ENCODE data around the gene RAPGEF5.
A peak's percentile ranks its signal among the peaks of the same experiment; 100 is the strongest.
"Not testable (repeated sequence)": the region's sequence is repeated elsewhere in the genome, so short reads cannot be mapped to it uniquely, and the experiment has no call there.

The RAPGEF5 gene

GRCh38 chr7:22087861-22088260 is 269.1 kb downstream of the RAPGEF5 start:
- DNase-seq (ENCODE audit: low read depth in 2 of 2): no peak
- no peak for TF ChIP-seq CTCF (IDR thresholded peaks at IDR 0.05; ENCODE audit: low read depth, low read length)
- H3K4me3 ChIP-seq (replicated peaks in 1 of 2; ENCODE audit: low read depth in 2 of 2, low read length in 2 of 2): no peak overlapping the region

GRCh38 chr7:22083704-22084240 is 273.2 kb downstream of the RAPGEF5 start:
- TF ChIP-seq CTCF (IDR thresholded peaks at IDR 0.05; ENCODE audit: low read depth, low read length): no peak
- peak; percentile 1 to 13 for DNase-seq (ENCODE audit: low read depth in 2 of 2)
- H3K4me3 ChIP-seq (replicated peaks in 1 of 2; ENCODE audit: low read depth in 2 of 2, low read length in 2 of 2): peak overlapping the region; percentile 66 to 70

- TF ChIP-seq CTCF (IDR thresholded peaks at IDR 0.05; ENCODE audit: low read depth, low read length): peak; percentile 76
- peak overlapping the region; percentile 66 to 70 for H3K4me3 ChIP-seq (replicated peaks in 1 of 2; ENCODE audit: low read depth in 2 of 2, low read length in 2 of 2)
- DNase-seq (ENCODE audit: low read depth in 2 of 2): peak; percentile 75 to 80
Measured at GRCh38 chr7:22082886-22083703, 273.9 kb downstream of the RAPGEF5 start.

GRCh38 chr7:22082553-22082885 is 274.4 kb downstream of the RAPGEF5 start:
- TF ChIP-seq CTCF (IDR thresholded peaks at IDR 0.05; ENCODE audit: low read depth, low read length): no peak
- peak overlapping the region; percentile 66 to 70 for H3K4me3 ChIP-seq (replicated peaks in 1 of 2; ENCODE audit: low read depth in 2 of 2, low read length in 2 of 2)
- DNase-seq (ENCODE audit: low read depth in 2 of 2): no peak

GRCh38 chr7:22080219-22080618 is 276.7 kb downstream of the RAPGEF5 start:
- H3K4me3 ChIP-seq (replicated peaks in 1 of 2; ENCODE audit: low read depth in 2 of 2, low read length in 2 of 2); DNase-seq (ENCODE audit: low read depth in 2 of 2): not testable (repeated sequence)

GRCh38 chr7:22078872-22079271 is 278.1 kb downstream of the RAPGEF5 start:
- not testable (repeated sequence) for DNase-seq (ENCODE audit: low read depth in 2 of 2); H3K4me3 ChIP-seq (replicated peaks in 1 of 2; ENCODE audit: low read depth in 2 of 2, low read length in 2 of 2)

GRCh38 chr7:22075561-22075960 is 281.4 kb downstream of the RAPGEF5 start:
- no peak overlapping the region for H3K4me3 ChIP-seq (replicated peaks in 1 of 2; ENCODE audit: low read depth in 2 of 2, low read length in 2 of 2)
- no peak for DNase-seq (ENCODE audit: low read depth in 2 of 2)
- no peak for TF ChIP-seq CTCF (IDR thresholded peaks at IDR 0.05; ENCODE audit: low read depth, low read length)

GRCh38 chr7:22074897-22075296 is 282.1 kb downstream of the RAPGEF5 start:
- no peak for DNase-seq (ENCODE audit: low read depth in 2 of 2)
- no peak overlapping the region for H3K4me3 ChIP-seq (replicated peaks in 1 of 2; ENCODE audit: low read depth in 2 of 2, low read length in 2 of 2)
- no peak for TF ChIP-seq CTCF (IDR thresholded peaks at IDR 0.05; ENCODE audit: low read depth, low read length)
